NCI-H82 (cell line): ENCODE measurements around the gene PDE12.

Source experiments
- DNase-seq: peaks from one replicate; lab custom pipeline; 2025; lab: John Stamatoyannopoulos, UW

The PDE12 gene

GRCh38 chr3:57555738-57556458 lies at the start of gene PDE12:
PDE12 (plus strand) TSS chr3:57556274; CDS start chr3:57556380, 106 bp downstream.
- DNase-seq, result peak; percentile 90

GRCh38 chr3:57512166-57512565 lies 43.9 kb upstream of the PDE12 start:
- DNase-seq, result no peak

- no peak for DNase-seq
These were observed 37.7 kb upstream of the PDE12 start for GRCh38 chr3:57518276-57518915.

- DNase-seq, result no peak
These were observed 25.9 kb upstream of the PDE12 start for GRCh38 chr3:57530071-57530608.

DNA sequence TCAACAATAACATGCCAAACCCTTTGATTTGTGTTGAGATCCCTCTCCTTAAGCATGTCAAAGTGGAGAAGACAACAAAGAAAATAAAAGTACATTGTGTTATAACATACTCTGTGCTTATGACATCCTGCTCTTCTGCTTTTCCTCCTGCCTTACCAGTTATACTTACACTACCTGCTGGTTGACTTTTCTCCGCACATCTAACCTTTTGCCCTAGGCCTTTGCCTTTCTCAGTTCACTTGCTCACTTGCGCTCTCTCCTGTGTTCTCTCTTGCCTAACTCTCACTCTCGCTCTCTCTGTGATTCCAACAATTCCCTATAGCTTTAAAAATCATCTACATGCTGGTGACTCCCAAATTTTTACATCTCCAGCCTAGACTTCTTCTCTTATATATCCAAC lies 17.6 kb upstream of the PDE12 start:
- no peak for DNase-seq

- peak; percentile 52 for DNase-seq
These were observed 11.6 kb upstream of the PDE12 start, which contains the start of gene DNAH12 for GRCh38 chr3:57544181-57545125. DNAH12 (minus strand) TSS chr3:57544344; CDS start chr3:57542870, 1,474 bp downstream.

- no peak for DNase-seq
These were observed 10.3 kb upstream of the PDE12 start for GRCh38 chr3:57545636-57546268.

- peak; percentile 96 for DNase-seq
These were observed 9.5 kb upstream of the PDE12 start for GRCh38 chr3:57546616-57547015.

DNA sequence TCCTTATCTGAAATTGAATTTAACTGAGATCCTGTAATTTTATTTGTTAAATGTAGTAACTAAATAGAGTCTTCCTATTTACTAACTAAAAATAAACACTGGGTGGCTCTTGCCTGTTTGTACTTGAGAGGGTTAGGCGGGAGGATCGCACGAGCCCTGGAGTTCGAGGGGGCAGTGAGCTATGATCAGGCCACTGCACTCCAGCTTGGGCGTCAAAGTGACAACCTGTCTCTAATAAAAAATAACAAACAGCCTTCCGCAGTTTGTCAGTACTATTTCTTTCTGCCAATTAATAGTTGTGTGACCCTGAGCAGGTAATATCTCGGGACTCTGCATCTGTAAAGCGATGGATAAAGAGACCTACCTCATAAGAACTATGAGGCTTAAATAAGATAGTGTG lies 768 bp upstream of the PDE12 start:
- DNase-seq, result peak; percentile 6

DNA sequence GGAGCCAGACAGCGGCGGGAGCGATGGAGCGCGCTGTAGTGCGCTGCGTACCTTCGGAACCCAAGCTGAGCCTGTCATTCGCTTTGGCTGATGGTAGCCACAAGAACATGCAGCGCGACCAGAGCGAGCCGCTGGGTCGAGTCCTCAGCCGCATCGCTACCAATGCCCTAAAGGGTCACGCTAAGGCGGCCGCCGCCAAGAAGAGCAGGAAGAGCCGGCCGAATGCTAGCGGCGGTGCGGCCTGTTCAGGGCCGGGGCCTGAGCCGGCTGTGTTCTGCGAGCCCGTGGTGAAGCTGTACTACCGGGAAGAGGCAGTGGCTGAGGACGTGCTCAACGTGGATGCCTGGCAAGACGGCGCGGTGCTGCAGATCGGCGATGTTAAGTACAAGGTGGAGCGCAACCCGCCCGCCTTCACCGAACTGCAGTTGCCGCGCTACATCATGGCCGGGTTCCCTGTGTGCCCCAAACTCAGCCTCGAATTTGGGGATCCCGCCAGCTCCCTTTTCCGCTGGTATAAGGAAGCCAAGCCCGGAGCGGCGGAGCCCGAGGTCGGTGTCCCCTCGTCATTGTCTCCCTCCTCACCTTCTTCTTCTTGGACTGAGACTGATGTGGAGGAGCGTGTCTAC lies 498 bp downstream of the PDE12 start:
- peak; percentile 49 for DNase-seq

GRCh38 chr3:57557085-57557537 lies 1.0 kb downstream of the PDE12 start:
- DNase-seq, result peak; percentile 29

DNA sequence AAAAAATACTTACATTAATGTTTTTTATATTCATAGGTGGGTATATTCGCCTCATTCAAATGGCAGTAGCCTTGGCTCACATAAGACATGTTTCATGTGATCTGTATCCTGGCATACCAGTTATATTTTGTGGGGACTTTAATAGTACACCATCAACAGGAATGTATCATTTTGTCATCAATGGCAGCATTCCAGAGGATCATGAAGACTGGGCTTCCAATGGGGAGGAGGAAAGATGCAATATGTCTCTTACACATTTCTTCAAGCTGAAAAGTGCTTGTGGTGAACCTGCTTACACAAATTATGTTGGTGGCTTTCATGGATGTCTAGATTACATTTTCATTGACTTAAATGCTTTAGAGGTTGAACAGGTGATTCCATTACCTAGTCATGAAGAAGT lies 3.5 kb downstream of the PDE12 start:
- no peak for DNase-seq

DNA sequence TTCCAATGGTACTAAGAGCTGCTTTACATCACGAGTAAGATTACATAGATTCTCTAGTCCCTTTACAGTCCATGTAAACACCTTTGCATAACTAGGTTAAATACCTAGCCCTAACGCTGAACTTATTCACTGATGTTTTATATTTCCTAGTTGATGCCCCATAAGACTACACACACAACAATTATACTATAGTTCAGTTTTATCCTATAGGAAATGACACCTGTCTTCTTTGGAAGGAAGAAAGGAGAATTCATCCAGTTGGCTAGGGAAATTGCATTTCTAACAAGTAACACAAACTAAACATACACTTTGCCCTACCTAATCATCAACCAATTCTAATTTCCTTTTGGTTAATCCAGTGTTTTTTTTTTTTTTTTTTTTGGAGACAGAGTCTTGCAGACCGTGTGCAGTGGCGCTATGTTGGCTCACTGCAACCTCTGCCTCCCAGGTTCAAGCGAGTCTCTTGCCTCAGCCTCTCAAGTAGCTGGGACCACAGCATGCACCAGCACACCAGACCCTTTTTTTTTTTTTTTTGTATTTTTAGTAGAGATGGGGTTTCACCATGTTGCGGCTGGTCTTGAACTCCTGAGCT lies 13.9 kb downstream of the PDE12 start:
- no peak for DNase-seq

DNA sequence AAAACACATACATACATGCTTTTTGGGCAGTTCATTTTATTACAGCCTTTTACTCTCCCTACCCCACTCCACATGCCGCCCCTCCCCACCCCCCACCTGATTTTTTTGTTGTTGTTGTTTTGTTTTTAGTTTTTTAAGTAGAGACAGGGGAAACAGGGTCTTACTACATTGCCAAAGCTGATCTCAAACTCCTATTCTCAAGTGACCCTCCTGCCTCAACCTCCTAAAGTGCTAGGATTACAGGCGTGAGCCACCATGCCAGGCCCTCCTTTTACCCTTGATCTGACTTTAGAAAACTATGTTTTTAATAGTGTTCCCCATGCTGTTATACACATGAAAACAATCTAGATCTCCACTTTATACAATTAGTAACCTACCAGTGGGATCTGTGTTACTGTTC lies 14.8 kb downstream of the PDE12 start:
- DNase-seq, result no peak

- DNase-seq, result no peak
These were observed 16.0 kb downstream of the PDE12 start for GRCh38 chr3:57572096-57572495.

DNA sequence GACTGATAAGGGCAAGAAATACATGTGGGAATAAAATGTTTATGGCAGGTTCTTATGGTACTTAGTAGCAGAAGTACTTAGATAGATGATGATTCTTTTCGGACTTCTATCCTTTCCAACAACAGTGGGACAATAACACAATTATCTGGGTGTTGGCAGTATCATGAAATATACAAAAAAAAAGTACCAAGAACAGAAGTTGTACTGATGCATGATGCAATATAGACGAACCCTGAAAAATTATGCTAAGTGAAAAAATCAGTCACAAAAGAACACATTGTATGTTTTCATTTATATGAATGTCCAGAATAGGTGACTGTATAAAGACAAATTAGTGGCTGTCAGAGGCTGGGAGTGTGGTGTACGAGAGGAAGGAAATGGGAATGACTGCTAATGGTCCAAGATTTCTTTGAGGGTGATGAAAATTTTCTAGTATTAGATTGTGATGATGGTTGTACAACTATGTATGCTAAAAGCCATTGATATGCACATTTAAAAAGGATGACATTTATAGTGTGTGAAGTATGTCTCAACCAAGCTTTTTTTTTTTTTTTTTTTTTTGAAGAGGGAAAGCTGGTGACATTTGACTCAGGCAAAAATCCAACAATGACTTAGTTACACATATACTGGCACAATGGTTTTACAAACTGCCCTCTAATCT lies 20.0 kb downstream of the PDE12 start:
- no peak for DNase-seq

DNA sequence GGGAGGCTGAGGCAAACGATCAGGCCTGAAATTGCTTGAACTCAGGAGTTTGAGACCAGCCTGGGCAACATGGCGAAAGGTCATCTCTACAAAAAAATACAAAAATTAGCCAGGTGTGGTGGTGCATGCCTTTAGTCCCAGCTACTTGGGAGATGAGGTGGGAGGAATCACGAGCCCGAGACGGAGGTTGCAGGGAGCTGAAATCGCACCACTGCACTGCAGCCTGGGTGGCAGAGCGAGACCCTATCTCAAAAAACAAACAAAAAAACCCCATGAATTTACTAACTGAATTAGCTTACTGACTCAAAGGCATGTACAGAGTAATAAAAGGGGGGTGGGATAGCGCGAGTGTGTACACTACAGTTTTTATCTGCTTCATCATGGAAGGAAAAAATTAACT lies 21.7 kb downstream of the PDE12 start:
- DNase-seq, result no peak

DNA sequence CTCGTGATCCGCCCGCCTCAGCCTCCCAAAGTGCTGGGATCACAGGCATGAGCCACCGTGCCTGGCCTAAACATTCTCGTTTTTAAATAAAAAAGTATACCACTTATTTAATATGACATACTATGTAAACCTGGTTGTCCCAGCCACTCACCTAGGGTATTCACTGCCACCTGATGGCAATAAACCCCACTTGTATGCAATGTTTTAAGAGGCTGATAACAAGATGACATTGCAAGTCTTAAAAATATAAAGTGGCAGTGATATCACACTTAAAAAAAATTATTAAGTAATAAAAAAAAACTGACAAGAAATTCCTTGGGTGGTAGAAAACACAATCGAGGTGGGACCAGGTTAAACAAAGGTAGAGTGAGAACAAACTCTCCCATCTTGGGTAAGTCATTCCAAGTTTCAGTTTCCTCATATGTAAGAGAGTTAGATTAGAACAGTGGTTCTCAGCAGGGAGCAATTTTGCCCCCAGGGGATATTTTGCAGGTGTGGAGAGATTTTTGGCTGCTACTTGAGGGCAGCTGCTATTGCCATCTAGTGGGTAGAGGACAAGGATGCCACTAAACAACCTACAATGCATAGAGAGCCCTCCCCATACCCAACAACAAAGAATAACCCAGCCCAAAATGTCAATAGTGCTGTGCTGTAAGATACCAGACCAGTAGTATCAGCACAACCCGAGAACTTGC lies 26.5 kb downstream of the PDE12 start:
- no peak for DNase-seq

DNA sequence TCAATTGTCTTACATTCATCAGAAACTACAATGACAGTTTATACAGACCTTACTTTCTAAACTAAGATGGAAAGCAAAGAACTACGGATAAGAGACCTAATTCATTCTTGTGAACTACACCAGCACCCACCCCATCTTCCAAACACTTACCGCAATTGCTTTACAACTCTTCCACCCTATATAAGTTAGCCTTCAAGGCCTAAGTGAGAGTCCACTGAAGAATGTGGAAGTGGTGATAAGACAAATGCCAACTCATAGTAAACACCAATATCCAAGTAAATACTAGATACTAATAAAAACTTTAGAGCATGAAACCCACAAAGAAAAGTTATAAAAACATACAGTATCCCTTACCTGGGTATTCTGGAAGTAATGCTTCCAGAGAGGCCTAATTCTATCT lies 27.5 kb downstream of the PDE12 start:
- no peak for DNase-seq

- no peak for DNase-seq
These were observed 30.7 kb downstream of the PDE12 start for GRCh38 chr3:57586778-57587177.
